B cell (primary cell): Measurements from ENCODE around the gene UHRF2. TPM values are rescaled to one million over a fixed set of nuclear protein-coding genes. Genes with fewer than 3 reads are reported as not detected.

Source experiments
- ATAC-seq: fragments of 200-7000 bp; cut with Tn5 transposase; one replicate; pipeline ENCODE4 v1.10.0; 2021; ENCODE audit warnings: low read depth, mild to moderate bottlenecking, moderate number of reproducible peaks, moderate library complexity
- CTCF ChIA-PET: fragments of 350-600 bp; sonication (Branson Sonifier 250); formaldehyde crosslinking; loops from one replicate; lab custom pipeline; 2021; ENCODE audit warnings: antibody characterized with exemption, inconsistent platforms; lab: Charles Lee
- POLR2A ChIA-PET: fragments of 350-600 bp; sonication (Branson Sonifier 250); formaldehyde crosslinking; loops from one replicate; lab custom pipeline; 2021; ENCODE audit warnings: antibody characterized with exemption; lab: Charles Lee
- DNase-seq: peaks from one replicate; pipeline ENCODE4 v3.0.0; 2013
- H2AFZ ChIP-seq: 2 replicates; pipeline ENCODE4 v1.6.1; 2012; ENCODE audit warnings: mild to moderate bottlenecking, low read depth, low read length; ENCODE audit not compliant: insufficient read depth, poor library complexity, severe bottlenecking
- H3K27ac ChIP-seq, 2 donors: 1 replicate in 1 of 2; 2 replicates in 1 of 2; pipeline ENCODE4 v1.5.1; 2012 to 2013; ENCODE audit warnings: low read length in 2 of 2, mild to moderate bottlenecking in 2 of 2, moderate library complexity in 1 of 2
- H3K27me3 ChIP-seq, 4 experiments: fragments of 200-600 bp in 1 of 4; sonication (generic) in 1 of 4; replicated peaks in 1 of 4; 1 replicate in 2 of 4; 2 replicates in 2 of 4; pipeline versions ENCODE4 v1.6.1 to v1.7.0; 2013 to 2016; ENCODE audit warnings: low read length in 3 of 4, mild to moderate bottlenecking in 2 of 4, mixed read lengths in 1 of 4, moderate library complexity in 1 of 4; ENCODE audit not compliant: insufficient read depth in 4 of 4, control insufficient read depth in 3 of 4; ENCODE audit errors: control extremely low read depth in 1 of 4
- H3K36me3 ChIP-seq, 2 experiments: replicated peaks in 1 of 2; 1 replicate in 1 of 2; 2 replicates in 1 of 2; pipeline versions ENCODE4 v1.6.1 to v1.7.1; 2013; ENCODE audit warnings: low read length in 1 of 2; ENCODE audit not compliant: insufficient read depth in 2 of 2, control insufficient read depth in 1 of 2; ENCODE audit errors: control extremely low read depth in 1 of 2, extremely low read depth in 1 of 2
- H3K4me1 ChIP-seq, 2 donors: fragments of 200-600 bp in 1 of 2; sonication (generic) in 1 of 2; 1 replicate in 1 of 2; 2 replicates in 1 of 2; pipeline versions ENCODE4 v1.5.1 to v1.6.1; 2013 to 2017; ENCODE audit warnings: low read length in 2 of 2; ENCODE audit not compliant: control insufficient read depth in 2 of 2, insufficient read depth in 2 of 2
- H3K4me2 ChIP-seq: replicated peaks from 2 replicates; pipeline ENCODE3; 2012; ENCODE audit warnings: mild to moderate bottlenecking, low read depth, low read length; ENCODE audit not compliant: poor library complexity, severe bottlenecking
- H3K4me3 ChIP-seq, 5 experiments: fragments of 200-600 bp in 1 of 5; sonication (generic) in 1 of 5; 1 replicate in 3 of 5; 2 replicates in 2 of 5; pipeline versions ENCODE4 v1.5.1 to v1.7.0; 2011 to 2016; ENCODE audit warnings: low read length in 4 of 5, mild to moderate bottlenecking in 4 of 5, low read depth in 2 of 5, control low read depth in 1 of 5, moderate library complexity in 1 of 5; ENCODE audit not compliant: insufficient read depth in 1 of 5; ENCODE audit errors: control extremely low read depth in 1 of 5, extremely low read depth in 1 of 5
- H3K79me2 ChIP-seq: fragments of 200-600 bp; sonication (generic); one replicate; pipeline ENCODE4 v1.6.0; 2016; ENCODE audit warnings: low read length; ENCODE audit not compliant: control insufficient read depth, insufficient read depth
- H3K9ac ChIP-seq: fragments of 200-600 bp; sonication (generic); 2 replicates; pipeline ENCODE4 v1.6.1; 2017; ENCODE audit warnings: mild to moderate bottlenecking, low read length, moderate library complexity
- H3K9me3 ChIP-seq, 3 donors: one replicate each; pipeline versions ENCODE4 v1.6.1 to v1.7.1; 2013; ENCODE audit warnings: low read length in 2 of 3; ENCODE audit not compliant: control insufficient read depth in 2 of 3, insufficient read depth in 1 of 3; ENCODE audit errors: control extremely low read depth in 1 of 3
- H4K20me1 ChIP-seq: 2 replicates; pipeline ENCODE4 v1.6.0; 2012; ENCODE audit warnings: mild to moderate bottlenecking, low read length; ENCODE audit not compliant: insufficient read depth, control insufficient read depth, poor library complexity, severe bottlenecking
- H3K27ac Mint-ChIP-seq: one replicate; pipeline ENCODE4 v1.8.0; 2021; ENCODE audit warnings: mixed read lengths
- H3K27me3 Mint-ChIP-seq: one replicate; pipeline ENCODE4 v1.8.0; 2021; ENCODE audit warnings: mixed read lengths
- H3K4me1 Mint-ChIP-seq: one replicate; pipeline ENCODE4 v1.8.0; 2021; ENCODE audit warnings: mixed read lengths
- H3K4me3 Mint-ChIP-seq: one replicate; pipeline ENCODE4 v1.8.0; 2021; ENCODE audit warnings: mixed read lengths
- H3K9me3 Mint-ChIP-seq: one replicate; pipeline ENCODE4 v1.8.0; 2022; ENCODE audit warnings: mixed read lengths; ENCODE audit not compliant: insufficient read depth
- EZH2 ChIP-seq: IDR thresholded peaks from 2 replicates; pipeline ENCODE4 v1.6.1; 2012; ENCODE audit warnings: borderline replicate concordance, low read depth, mild to moderate bottlenecking, moderate library complexity, low read length; ENCODE audit not compliant: insufficient read depth, poor library complexity, severe bottlenecking
- WGBS: methylation state at CpG from one replicate; pipeline ENCODE4 v1.1.5; 2013; ENCODE audit warnings: missing lambda C conversion rate; ENCODE audit not compliant: insufficient coverage; 5-methylcytosine and 5-hydroxymethylcytosine counted together
- intact Hi-C: fragments of 100-400 bp; cut with micrococcal nuclease; formaldehyde crosslinking; loops from one replicate; pipeline ENCODE4 v1.10.0; 2022
- polyA plus RNA-seq: library from polyadenylated mRNA; depleted of rRNA; stranded (reverse); fragments of >200 nt; gene quantifications from 2 replicates; pipeline ENCODE4 v1.2.3, GENCODE V29; 2012
- total RNA-seq, 2 donors: library from RNA; stranded (reverse); fragments of 120-200 nt in 1 of 2; gene quantifications; 1 replicate in 1 of 2; 2 replicates in 1 of 2; pipeline versions ENCODE4 v1.2.3 to v1.2.4, GENCODE V29; 2013 to 2022
- TF ChIP-seq, protein P1 (sequence below): fragments of 200-600 bp; IDR thresholded peaks from one replicate; pipeline ENCODE4 v1.8.0; 2022; ENCODE audit warnings: antibody characterized with exemption, mild to moderate bottlenecking

UHRF2 gene
- total and polyA plus RNA-seq, 2 donors (not counting 1 experiment from before 2014, with no cell fraction given): 85.6 to 153 TPM

GRCh38 chr9:6426117-6426516 is 13.1 kb downstream of the UHRF2 start:
- no peaks in the 10 kb centered on the region for H3K27me3 Mint-ChIP-seq

GRCh38 chr9:6428940-6429889 is 16.2 kb downstream of the UHRF2 start:
- WGBS: 11% methylated on average over 6 of the region's 11 CpGs
- Histone ChIP-seq H2AFZ (no peak overlapping the region), H3K4me1 (peaks cover 51 to 59% of the 10 kb centered on the region in 2 donors), H3K9ac (no peak overlapping the region), H3K4me3 (no peak overlapping the region), H3K27me3 (no peaks in the 10 kb centered on the region), H3K27ac (peak overlapping the region; percentile 37 to 60), H3K9me3 (peaks cover 0 to 5% (median 0%) of the 10 kb centered on the region in 3 donors), H4K20me1 (peaks cover 85% of the 10 kb centered on the region), H3K36me3 (peaks cover 8 to 17% of the 10 kb centered on the region in 2 experiments), H3K4me2 (peak overlapping the region; percentile 30), H3K79me2 (peaks cover 100% of the 10 kb centered on the region)
- Mint-ChIP-seq H3K4me1 (peaks cover 82% of the 10 kb centered on the region), H3K9me3 (no peaks in the 10 kb centered on the region), H3K27me3 (no peaks in the 10 kb centered on the region), H3K4me3 (peak overlapping the region; percentile 67), H3K27ac (peak overlapping the region; percentile 87)
- TF ChIP-seq, protein P1, sequence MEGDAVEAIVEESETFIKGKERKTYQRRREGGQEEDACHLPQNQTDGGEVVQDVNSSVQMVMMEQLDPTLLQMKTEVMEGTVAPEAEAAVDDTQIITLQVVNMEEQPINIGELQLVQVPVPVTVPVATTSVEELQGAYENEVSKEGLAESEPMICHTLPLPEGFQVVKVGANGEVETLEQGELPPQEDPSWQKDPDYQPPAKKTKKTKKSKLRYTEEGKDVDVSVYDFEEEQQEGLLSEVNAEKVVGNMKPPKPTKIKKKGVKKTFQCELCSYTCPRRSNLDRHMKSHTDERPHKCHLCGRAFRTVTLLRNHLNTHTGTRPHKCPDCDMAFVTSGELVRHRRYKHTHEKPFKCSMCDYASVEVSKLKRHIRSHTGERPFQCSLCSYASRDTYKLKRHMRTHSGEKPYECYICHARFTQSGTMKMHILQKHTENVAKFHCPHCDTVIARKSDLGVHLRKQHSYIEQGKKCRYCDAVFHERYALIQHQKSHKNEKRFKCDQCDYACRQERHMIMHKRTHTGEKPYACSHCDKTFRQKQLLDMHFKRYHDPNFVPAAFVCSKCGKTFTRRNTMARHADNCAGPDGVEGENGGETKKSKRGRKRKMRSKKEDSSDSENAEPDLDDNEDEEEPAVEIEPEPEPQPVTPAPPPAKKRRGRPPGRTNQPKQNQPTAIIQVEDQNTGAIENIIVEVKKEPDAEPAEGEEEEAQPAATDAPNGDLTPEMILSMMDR: no peak
- no peak for TF ChIP-seq EZH2
- peak; percentile 87 for ATAC-seq
- intact Hi-C loops: loop anchor here (1.0 kb wide), 1 partner anchor 16 kb away; the partner anchor contains the start of gene UHRF2
- POLR2A ChIA-PET: interaction anchor here (3.1 kb wide), 1 partner anchor 15 kb away, joined by 29 read pairs; the partner anchor contains the start of gene UHRF2
- DNase-seq: peak; percentile 67
- CTCF ChIA-PET: interaction anchor here (0.6 to 0.8 kb wide), 5 partner anchors 15 to 170 kb away, joined by 3 to 5 read pairs (median 3); partner anchors contain the start of gene UHRF2

More at GRCh38 chr9:6426117-6426516, 13.1 kb downstream of the UHRF2 start:
- H3K79me2 ChIP-seq: peaks cover 100% of the 10 kb centered on the region
- DNase-seq (no peak), ATAC-seq (no peak)
- no peak overlapping the region for H2AFZ ChIP-seq
- H3K27me3 ChIP-seq: no peaks in the 10 kb centered on the region
- no peak for TF ChIP-seq EZH2
- no peaks in the 10 kb centered on the region for H3K9me3 Mint-ChIP-seq
- ChIA-PET POLR2A (no interaction called here), CTCF (interaction anchor here (1.1 to 1.6 kb wide), 2 partner anchors 9 to 13 kb away, joined by 3 to 7 read pairs; partner anchors contain the start of gene UHRF2)
- peaks cover 83% of the 10 kb centered on the region for H4K20me1 ChIP-seq
- H3K27ac Mint-ChIP-seq: no peak overlapping the region
- H3K9me3 ChIP-seq: peaks cover 0 to 5% (median 0%) of the 10 kb centered on the region in 3 donors
- H3K9ac ChIP-seq: no peak overlapping the region
- H3K36me3 ChIP-seq: peaks cover 13 to 25% of the 10 kb centered on the region in 2 experiments
- H3K4me1 ChIP-seq: peaks cover 29 to 36% of the 10 kb centered on the region in 2 donors
- WGBS: no CpG with 5 or more reads among the region's 2 CpGs
- H3K4me2 ChIP-seq: no peak overlapping the region
- peak overlapping the region in 1 of 2 donors; percentile 21 for H3K27ac ChIP-seq
- peaks cover 67% of the 10 kb centered on the region for H3K4me1 Mint-ChIP-seq
- intact Hi-C loops: no loop called here
- H3K4me3 Mint-ChIP-seq: no peak overlapping the region
- no peak overlapping the region for H3K4me3 ChIP-seq
